Loucy (cell line): ENCODE data around the gene PPM1B.

ENCODE experiments used
- H2AFZ ChIP-seq: fragments of 200-600 bp; sonication (generic); 2 replicates; pipeline ENCODE4 v1.6.0; 2016; ENCODE audit warnings: antibody characterized with exemption, mild to moderate bottlenecking, low read length, moderate library complexity
- H3F3A ChIP-seq: fragments of 200-600 bp; 2 replicates; pipeline ENCODE4 v1.6.0; 2016; ENCODE audit warnings: antibody characterized with exemption, low read depth, mild to moderate bottlenecking
- H3K27me3 ChIP-seq: fragments of 200-600 bp; sonication (generic); 2 replicates; pipeline ENCODE4 v1.6.1; 2014; ENCODE audit warnings: low read length, mild to moderate bottlenecking; ENCODE audit not compliant: insufficient read depth, poor library complexity, severe bottlenecking
- H3K36me3 ChIP-seq: fragments of 200-600 bp; sonication (generic); 2 replicates; pipeline ENCODE4 v1.6.1; 2016; ENCODE audit warnings: low read length; ENCODE audit not compliant: insufficient read depth
- H3K4me1 ChIP-seq: fragments of 200-600 bp; sonication (generic); 2 replicates; pipeline ENCODE4 v1.5.1; 2014; ENCODE audit warnings: low read length, mild to moderate bottlenecking; ENCODE audit not compliant: insufficient read depth, poor library complexity, severe bottlenecking
- H3K4me2 ChIP-seq: fragments of 200-600 bp; sonication (generic); 2 replicates; pipeline ENCODE4 v1.6.0; 2014; ENCODE audit warnings: antibody characterized with exemption, low read length, low read depth, mild to moderate bottlenecking; ENCODE audit not compliant: poor library complexity, severe bottlenecking
- H3K4me3 ChIP-seq: fragments of 200-600 bp; sonication (generic); 2 replicates; pipeline ENCODE4 v1.5.1; 2014; ENCODE audit warnings: low read length, mild to moderate bottlenecking, mixed read lengths; ENCODE audit not compliant: poor library complexity, severe bottlenecking
- H3K79me2 ChIP-seq: fragments of 200-600 bp; sonication (generic); 2 replicates; pipeline ENCODE4 v1.6.1; 2014; ENCODE audit warnings: low read length; ENCODE audit not compliant: insufficient read depth
- H3K9ac ChIP-seq: fragments of 200-600 bp; sonication (generic); 2 replicates; pipeline ENCODE4 v1.6.0; 2014; ENCODE audit warnings: mild to moderate bottlenecking, low read depth, low read length, moderate library complexity; ENCODE audit not compliant: poor library complexity, severe bottlenecking
- H3K9me2 ChIP-seq: fragments of 200-600 bp; sonication (generic); replicated peaks from 2 replicates; pipeline ENCODE4 v1.6.1; 2016; ENCODE audit warnings: low read depth, low read length, mixed read lengths
- H3K9me3 ChIP-seq: fragments of 200-600 bp; sonication (generic); 2 replicates; pipeline ENCODE4 v1.6.1; 2014; ENCODE audit warnings: mild to moderate bottlenecking, antibody characterized with exemption, low read length, low read depth; ENCODE audit not compliant: insufficient read depth
- H4K20me1 ChIP-seq: fragments of 200-600 bp; sonication (generic); 2 replicates; pipeline ENCODE4 v1.6.0; 2014; ENCODE audit warnings: antibody characterized with exemption, low read length, mild to moderate bottlenecking; ENCODE audit not compliant: insufficient read depth, poor library complexity, severe bottlenecking
- EZH2phosphoT487 ChIP-seq: fragments of 200-600 bp; IDR thresholded peaks from 2 replicates; pipeline ENCODE4 v1.6.1; 2018; ENCODE audit warnings: antibody characterized with exemption, mild to moderate bottlenecking, moderate library complexity, borderline replicate concordance
- TF ChIP-seq, protein P1 (sequence below): fragments of 200-600 bp; sonication (generic); conservative IDR thresholded peaks from 2 replicates; pipeline ENCODE4 v1.5.1; 2014; ENCODE audit warnings: mild to moderate bottlenecking, antibody characterized with exemption, low read length

PPM1B gene

DNA sequence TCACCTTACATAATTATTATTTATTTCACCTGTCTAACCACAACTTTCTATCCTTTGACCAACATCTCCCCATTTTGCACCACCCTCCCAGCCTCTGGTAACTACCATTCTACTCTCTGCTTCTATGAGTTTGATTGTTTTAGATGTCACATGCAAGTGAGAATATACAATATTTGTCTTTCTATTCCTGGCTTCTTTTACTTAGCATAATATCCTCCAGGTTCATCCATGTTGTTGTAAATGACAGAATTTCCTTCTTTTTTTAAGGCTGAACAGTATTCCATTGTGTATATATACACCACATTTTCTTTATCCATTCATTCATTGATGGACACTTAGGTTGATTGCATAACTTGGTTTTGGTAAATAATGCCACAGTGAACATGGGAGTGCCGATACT, 24.0 kb downstream of the PPM1B start:
- Histone ChIP-seq H3K4me3 (no peak overlapping the region), H3F3A (no peaks in the 10 kb centered on the region), H3K27me3 (no peaks in the 10 kb centered on the region), H3K4me1 (peaks cover 6% of the 10 kb centered on the region), H4K20me1 (peaks cover 83% of the 10 kb centered on the region), H3K4me2 (no peak overlapping the region), H3K36me3 (peaks cover 36% of the 10 kb centered on the region), H3K9me3 (no peaks in the 10 kb centered on the region), H3K9ac (no peak overlapping the region), H2AFZ (no peak overlapping the region), H3K79me2 (peaks cover 100% of the 10 kb centered on the region), H3K9me2 (no peaks in the 10 kb centered on the region)
- no peak for TF ChIP-seq EZH2phosphoT487
- TF ChIP-seq, protein P1, sequence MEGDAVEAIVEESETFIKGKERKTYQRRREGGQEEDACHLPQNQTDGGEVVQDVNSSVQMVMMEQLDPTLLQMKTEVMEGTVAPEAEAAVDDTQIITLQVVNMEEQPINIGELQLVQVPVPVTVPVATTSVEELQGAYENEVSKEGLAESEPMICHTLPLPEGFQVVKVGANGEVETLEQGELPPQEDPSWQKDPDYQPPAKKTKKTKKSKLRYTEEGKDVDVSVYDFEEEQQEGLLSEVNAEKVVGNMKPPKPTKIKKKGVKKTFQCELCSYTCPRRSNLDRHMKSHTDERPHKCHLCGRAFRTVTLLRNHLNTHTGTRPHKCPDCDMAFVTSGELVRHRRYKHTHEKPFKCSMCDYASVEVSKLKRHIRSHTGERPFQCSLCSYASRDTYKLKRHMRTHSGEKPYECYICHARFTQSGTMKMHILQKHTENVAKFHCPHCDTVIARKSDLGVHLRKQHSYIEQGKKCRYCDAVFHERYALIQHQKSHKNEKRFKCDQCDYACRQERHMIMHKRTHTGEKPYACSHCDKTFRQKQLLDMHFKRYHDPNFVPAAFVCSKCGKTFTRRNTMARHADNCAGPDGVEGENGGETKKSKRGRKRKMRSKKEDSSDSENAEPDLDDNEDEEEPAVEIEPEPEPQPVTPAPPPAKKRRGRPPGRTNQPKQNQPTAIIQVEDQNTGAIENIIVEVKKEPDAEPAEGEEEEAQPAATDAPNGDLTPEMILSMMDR = no peak

GRCh38 chr2:44195714-44196113, 27.0 kb downstream of the PPM1B start:
- Histone ChIP-seq H4K20me1 (peaks cover 79% of the 10 kb centered on the region), H3K79me2 (peaks cover 100% of the 10 kb centered on the region)

GRCh38 chr2:44197816-44198215, 29.1 kb downstream of the PPM1B start:
- Histone ChIP-seq H3K36me3 (peaks cover 47% of the 10 kb centered on the region), H3K4me3 (no peak overlapping the region), H3K27me3 (no peaks in the 10 kb centered on the region), H3K4me2 (no peak overlapping the region), H3K9me3 (no peaks in the 10 kb centered on the region), H4K20me1 (peaks cover 80% of the 10 kb centered on the region), H3K4me1 (peaks cover 3% of the 10 kb centered on the region), H3K9ac (no peak overlapping the region), H3F3A (no peaks in the 10 kb centered on the region), H2AFZ (no peak overlapping the region), H3K79me2 (peaks cover 99% of the 10 kb centered on the region), H3K9me2 (no peaks in the 10 kb centered on the region)
- TF ChIP-seq, protein P1 = no peak
- TF ChIP-seq EZH2phosphoT487 = no peak

More at GRCh38 chr2:44195714-44196113, 27.0 kb downstream of the PPM1B start:
- H3F3A ChIP-seq = no peaks in the 10 kb centered on the region
- H3K9me2 ChIP-seq = no peaks in the 10 kb centered on the region
- no peaks in the 10 kb centered on the region for H3K9me3 ChIP-seq
- peaks cover 6% of the 10 kb centered on the region for H3K4me1 ChIP-seq
- no peaks in the 10 kb centered on the region for H3K27me3 ChIP-seq
- H3K4me3 ChIP-seq = no peak overlapping the region
- H3K4me2 ChIP-seq = no peak overlapping the region
- no peak overlapping the region for H3K9ac ChIP-seq
- TF ChIP-seq EZH2phosphoT487 = no peak
- TF ChIP-seq, protein P1 = no peak
- H2AFZ ChIP-seq = no peak overlapping the region
- H3K36me3 ChIP-seq = peaks cover 41% of the 10 kb centered on the region
